Upper lobe of left lung (tissue), 6 donors: ENCODE results near the gene EREG. TPM values are rescaled to one million over a fixed set of nuclear protein-coding genes. Genes with fewer than 3 reads are reported as not detected.
"Not testable (repeated sequence)": the region's sequence is repeated elsewhere in the genome, so short reads cannot be mapped to it uniquely, and the experiment has no call there.

ENCODE experiments used
- ATAC-seq, 2 donors: fragments of 200-7000 bp; cut with Tn5 transposase; one replicate each; pipeline ENCODE4 v1.9.1; 2022; ENCODE audit warnings: mild to moderate bottlenecking in 2 of 2, moderate library complexity in 2 of 2; ENCODE audit not compliant: low FRiP score in 2 of 2
- DNase-seq, 2 donors: peaks; one replicate each; pipeline ENCODE4 v3.0.0-alpha.2; 2019 to 2020
- H3K27ac ChIP-seq, 4 donors: fragments of 200-600 bp; sonication (generic); one replicate each; pipeline ENCODE4 v1.5.1; 2016 to 2019
- H3K27me3 ChIP-seq, 4 donors: fragments of 200-600 bp; sonication (generic); one replicate each; pipeline ENCODE4 v1.5.1; 2017 to 2019
- H3K36me3 ChIP-seq, 4 donors: fragments of 200-600 bp; sonication (generic); one replicate each; pipeline ENCODE4 v1.5.1; 2016 to 2019
- H3K4me1 ChIP-seq, 4 donors: fragments of 200-600 bp; sonication (generic); one replicate each; pipeline ENCODE4 v1.5.1; 2018 to 2019
- H3K4me3 ChIP-seq, 4 donors: fragments of 200-600 bp; sonication (generic); one replicate each; pipeline ENCODE4 v1.5.1; 2017 to 2019; ENCODE audit warnings: mild to moderate bottlenecking in 2 of 4, moderate library complexity in 1 of 4
- H3K9me3 ChIP-seq, 4 donors: fragments of 200-600 bp; sonication (generic); one replicate each; pipeline ENCODE4 v1.5.1; 2018 to 2019
- EP300 ChIP-seq, 4 donors: sonication (generic); formaldehyde crosslinking; IDR thresholded peaks; one replicate each; pipeline ENCODE4 v1.5.1; 2017; ENCODE audit warnings: antibody characterized with exemption in 4 of 4, control low read depth in 2 of 4
- POLR2A ChIP-seq, 4 donors: fragments of 450-650 bp; IDR thresholded peaks; one replicate each; pipeline ENCODE4 v1.5.1; 2016 to 2017; ENCODE audit warnings: antibody characterized with exemption in 4 of 4, mild to moderate bottlenecking in 2 of 4
- POLR2AphosphoS5 ChIP-seq, 2 donors: sonication (generic); formaldehyde crosslinking; IDR thresholded peaks; one replicate each; pipeline ENCODE4 v1.5.1; 2017; ENCODE audit warnings: antibody characterized with exemption in 2 of 2
- WGBS, 2 donors: methylation state at CpG; one replicate each; pipeline ENCODE4 v1.1.5; 2017 to 2018; 5-methylcytosine and 5-hydroxymethylcytosine counted together
- total RNA-seq, 6 donors: library from RNA; depleted of rRNA in 4 of 6; stranded (reverse); fragments of >200 nt in 4 of 6; gene quantifications; one replicate each; pipeline versions ENCODE4 v1.1.0 to v1.2.1, GENCODE V29; 2016 to 2021
- TF ChIP-seq, protein P1 (sequence below), 6 experiments: fragments of 450-650 bp in 4 of 6; fragments of 200-600 bp in 2 of 6; sonication (generic) in 2 of 6; IDR thresholded peaks; one replicate each; pipeline ENCODE4 v1.5.1; 2016 to 2019; ENCODE audit warnings: antibody characterized with exemption in 6 of 6
- donor health status: DM: no; HTN: no; CAD: no; lungs with moderate emphysema.
- donor health status: DM: no; HTN: yes; CAD: no; lungs with severe emphysema.

The EREG gene
- total RNA-seq, 6 donors from 2014 or later = 0.94 to 3.7 (median 1.1) TPM

- H3K27me3 ChIP-seq = no peaks in the 10 kb centered on the region
- H3K27ac ChIP-seq = no peak overlapping the region
- no peaks in the 10 kb centered on the region for H3K36me3 ChIP-seq
- DNase-seq = no peak
- H3K4me3 ChIP-seq = no peak overlapping the region
- peaks cover 0 to 3% (median 0%) of the 10 kb centered on the region in 4 donors for H3K4me1 ChIP-seq
- TF ChIP-seq EP300 (IDR thresholded peaks at IDR 0.05) (no peak), POLR2A (IDR thresholded peaks at IDR 0.05) (no peak), POLR2AphosphoS5 (IDR thresholded peaks at IDR 0.05) (no peak)
- TF ChIP-seq, protein P1, sequence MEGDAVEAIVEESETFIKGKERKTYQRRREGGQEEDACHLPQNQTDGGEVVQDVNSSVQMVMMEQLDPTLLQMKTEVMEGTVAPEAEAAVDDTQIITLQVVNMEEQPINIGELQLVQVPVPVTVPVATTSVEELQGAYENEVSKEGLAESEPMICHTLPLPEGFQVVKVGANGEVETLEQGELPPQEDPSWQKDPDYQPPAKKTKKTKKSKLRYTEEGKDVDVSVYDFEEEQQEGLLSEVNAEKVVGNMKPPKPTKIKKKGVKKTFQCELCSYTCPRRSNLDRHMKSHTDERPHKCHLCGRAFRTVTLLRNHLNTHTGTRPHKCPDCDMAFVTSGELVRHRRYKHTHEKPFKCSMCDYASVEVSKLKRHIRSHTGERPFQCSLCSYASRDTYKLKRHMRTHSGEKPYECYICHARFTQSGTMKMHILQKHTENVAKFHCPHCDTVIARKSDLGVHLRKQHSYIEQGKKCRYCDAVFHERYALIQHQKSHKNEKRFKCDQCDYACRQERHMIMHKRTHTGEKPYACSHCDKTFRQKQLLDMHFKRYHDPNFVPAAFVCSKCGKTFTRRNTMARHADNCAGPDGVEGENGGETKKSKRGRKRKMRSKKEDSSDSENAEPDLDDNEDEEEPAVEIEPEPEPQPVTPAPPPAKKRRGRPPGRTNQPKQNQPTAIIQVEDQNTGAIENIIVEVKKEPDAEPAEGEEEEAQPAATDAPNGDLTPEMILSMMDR (IDR thresholded peaks at IDR 0.05) = no peak
- 80% methylated on average over 5 of the region's 5 CpGs for WGBS, 2 donors
- H3K9me3 ChIP-seq = no peaks in the 10 kb centered on the region
- no peak for ATAC-seq
Observed at GRCh38 chr4:74394476-74395136, 29.7 kb downstream of the EREG start.

DNA sequence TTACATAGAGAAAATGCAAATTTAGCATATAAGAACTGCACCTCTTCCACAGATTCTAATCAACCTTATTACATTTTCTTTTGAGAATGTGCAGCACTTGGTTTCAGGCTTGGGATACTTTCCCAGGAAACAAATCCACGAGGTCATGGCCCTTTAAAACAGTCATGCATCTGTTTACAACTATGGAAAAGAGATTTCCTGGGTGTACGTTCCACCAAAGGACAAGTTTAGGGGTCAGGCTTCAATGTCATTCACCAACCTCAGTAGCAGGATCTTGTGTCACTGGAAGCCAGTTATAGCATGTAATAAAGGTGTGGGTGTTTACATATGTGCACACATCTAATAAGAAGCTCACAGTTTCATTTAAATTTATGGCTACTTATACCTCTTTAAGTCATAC lies 30.7 kb downstream of the EREG start:
- Histone ChIP-seq H3K9me3 (no peaks in the 10 kb centered on the region), H3K27me3 (no peaks in the 10 kb centered on the region), H3K4me1 (peaks cover 0 to 3% (median 0%) of the 10 kb centered on the region in 4 donors), H3K36me3 (no peaks in the 10 kb centered on the region), H3K4me3 (no peak overlapping the region), H3K27ac (no peak overlapping the region)
- ATAC-seq (no peak), DNase-seq (no peak)
- TF ChIP-seq, protein P1 (IDR thresholded peaks at IDR 0.05) = no peak
- TF ChIP-seq POLR2AphosphoS5 (IDR thresholded peaks at IDR 0.05) (no peak), POLR2A (IDR thresholded peaks at IDR 0.05) (no peak)
- 48 to 51% methylated on average over 2 of the region's 2 CpGs for WGBS, 2 donors

GRCh38 chr4:74397748-74398426 lies 32.9 kb downstream of the EREG start:
- 43 to 46% methylated on average over 6 of the region's 6 CpGs for WGBS, 2 donors
- no peak for DNase-seq
- Histone ChIP-seq H3K9me3 (no peaks in the 10 kb centered on the region), H3K36me3 (no peaks in the 10 kb centered on the region), H3K27me3 (no peaks in the 10 kb centered on the region), H3K4me1 (peaks cover 0 to 3% (median 0%) of the 10 kb centered on the region in 4 donors), H3K27ac (peak overlapping the region; percentile 38 to 75 (median 58)), H3K4me3 (peak overlapping the region in 3 of 4 donors; percentile 30 to 44 (median 44))
- ATAC-seq = peak in 1 of 2 donors; percentile 50
- TF ChIP-seq POLR2AphosphoS5 (IDR thresholded peaks at IDR 0.05) (no peak), EP300 (IDR thresholded peaks at IDR 0.05) (no peak), POLR2A (IDR thresholded peaks at IDR 0.05) (no peak)
- TF ChIP-seq, protein P1 (IDR thresholded peaks at IDR 0.05) = no peak

GRCh38 chr4:74398894-74399589 lies 34.1 kb downstream of the EREG start:
- 95 to 97% methylated on average over 4 to 24 of the region's 32 CpGs for WGBS, 2 donors
- not testable (repeated sequence) for H3K27me3 ChIP-seq, ATAC-seq, H3K4me3 ChIP-seq, H3K36me3 ChIP-seq, H3K9me3 ChIP-seq, H3K4me1 ChIP-seq
- peak in 1 of 2 donors; percentile 79 for DNase-seq
- H3K27ac ChIP-seq = peak overlapping the region in 1 of 4 donors; percentile 75

- DNase-seq (no peak), ATAC-seq (no peak)
- TF ChIP-seq, protein P1 (IDR thresholded peaks at IDR 0.05) = no peak
- TF ChIP-seq POLR2AphosphoS5 (IDR thresholded peaks at IDR 0.05) = no peak
- TF ChIP-seq POLR2A (IDR thresholded peaks at IDR 0.05) = no peak
- TF ChIP-seq EP300 (IDR thresholded peaks at IDR 0.05) = no peak
- Histone ChIP-seq H3K27me3 (no peaks in the 10 kb centered on the region), H3K27ac (no peak overlapping the region), H3K4me3 (no peak overlapping the region), H3K36me3 (no peaks in the 10 kb centered on the region), H3K9me3 (no peaks in the 10 kb centered on the region), H3K4me1 (peaks cover 0 to 3% (median 0%) of the 10 kb centered on the region in 4 donors)
- 75 to 76% methylated on average over 10 of the region's 10 CpGs for WGBS, 2 donors
Observed at GRCh38 chr4:74400395-74400794, 35.5 kb downstream of the EREG start.
